NCI-H1694 treated with DMSO at 0.1 percent for 48 hours (cell line): Measurements from ENCODE around the gene ALX4.

Experiments
- DNase-seq: peaks from one replicate; lab custom pipeline; 2025; lab: John Stamatoyannopoulos, UW

Gene ALX4

GRCh38 chr11:44267750-44268613 is 42.0 kb downstream of the ALX4 start:
- no peak for DNase-seq

GRCh38 chr11:44267006-44267749 is 42.8 kb downstream of the ALX4 start:
- no peak for DNase-seq

DNA sequence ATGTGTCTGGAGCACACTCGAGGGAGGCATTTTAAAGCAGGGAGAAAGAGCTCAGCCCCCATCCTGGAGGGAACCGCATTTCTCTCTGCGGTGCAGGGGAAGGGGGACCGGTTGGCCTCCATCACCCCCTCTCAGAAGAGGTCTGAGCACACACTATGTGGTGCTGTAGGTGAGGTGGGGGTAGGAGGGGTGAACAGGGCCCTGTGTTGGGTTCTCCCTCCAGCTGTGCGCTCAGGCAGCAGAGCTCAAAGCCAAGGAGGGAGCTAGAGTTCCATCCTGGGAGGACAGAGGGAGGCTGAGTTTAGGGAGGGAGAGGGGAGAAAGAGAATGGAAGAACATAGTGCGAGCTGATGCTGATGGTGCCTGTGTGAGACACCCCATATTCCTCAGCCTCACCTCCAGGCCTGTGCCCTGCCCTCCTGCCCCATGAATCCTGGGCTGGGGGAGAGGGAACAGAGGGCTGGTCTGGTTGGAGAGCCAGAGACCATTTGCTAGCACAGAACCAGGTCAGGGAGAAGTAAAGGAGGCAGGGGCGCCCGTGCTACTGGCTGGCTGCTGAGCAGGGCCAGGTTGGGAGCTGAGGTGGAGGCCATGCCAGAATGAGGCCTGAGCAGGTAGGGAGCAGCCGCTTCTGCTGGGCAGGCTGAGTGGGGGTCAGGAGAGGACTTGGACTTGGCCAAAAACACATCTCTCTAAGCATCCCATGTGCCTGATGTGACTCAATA is 43.7 kb downstream of the ALX4 start:
- DNase-seq, result no peak

- no peak for DNase-seq
Measured at GRCh38 chr11:44264761-44265160, 45.2 kb downstream of the ALX4 start.

GRCh38 chr11:44264438-44264749 is 45.5 kb downstream of the ALX4 start:
- no peak for DNase-seq

GRCh38 chr11:44263738-44264437 is 46.1 kb downstream of the ALX4 start:
- DNase-seq, result no peak

- no peak for DNase-seq
Measured at GRCh38 chr11:44261800-44262591, 47.9 kb downstream of the ALX4 start.

GRCh38 chr11:44260081-44260480 is 49.9 kb downstream of the ALX4 start:
- no peak for DNase-seq

- DNase-seq, result no peak
Measured at GRCh38 chr11:44258839-44259420, 51.0 kb downstream of the ALX4 start.

- DNase-seq, result no peak
Measured at GRCh38 chr11:44258190-44258489, 51.8 kb downstream of the ALX4 start.

GRCh38 chr11:44257338-44258189 is 52.4 kb downstream of the ALX4 start:
- no peak for DNase-seq

DNA sequence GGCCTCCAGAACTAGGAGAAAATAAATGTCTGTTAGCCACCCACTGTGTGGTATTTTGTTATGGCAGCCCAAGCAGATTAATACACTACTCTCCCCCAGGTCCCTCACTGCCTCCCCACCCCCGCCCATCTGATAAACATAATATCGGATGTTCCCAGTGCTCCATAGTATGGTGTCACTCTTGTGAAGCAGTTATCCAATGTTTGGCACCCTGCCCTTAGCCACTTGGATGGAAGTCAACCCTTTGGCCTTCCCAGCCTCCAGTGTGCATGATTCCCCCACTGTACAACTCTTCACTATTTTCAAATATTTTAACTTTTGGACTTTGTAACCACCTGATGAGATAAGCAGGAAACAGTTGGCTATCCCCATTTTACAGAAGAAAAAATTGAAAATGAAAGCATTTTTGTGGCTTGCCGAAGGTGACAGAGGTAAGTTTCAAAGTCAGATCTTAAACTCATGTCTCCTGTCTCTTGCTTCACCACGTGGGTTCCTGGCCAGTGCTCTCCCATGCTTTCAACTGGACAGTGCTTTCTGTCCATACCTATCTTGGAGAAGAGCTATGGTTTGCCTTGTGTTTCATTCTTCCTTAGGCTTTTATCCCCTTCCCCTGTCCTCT is 53.2 kb downstream of the ALX4 start:
- DNase-seq, result no peak

- DNase-seq, result no peak
Measured at GRCh38 chr11:44255406-44256071, 54.4 kb downstream of the ALX4 start.

GRCh38 chr11:44252999-44253602 is 56.8 kb downstream of the ALX4 start:
- DNase-seq, result no peak

GRCh38 chr11:44250421-44250820 is 59.5 kb downstream of the ALX4 start:
- no peak for DNase-seq

- DNase-seq, result no peak
Measured at GRCh38 chr11:44248109-44248508, 61.8 kb downstream of the ALX4 start.

DNA sequence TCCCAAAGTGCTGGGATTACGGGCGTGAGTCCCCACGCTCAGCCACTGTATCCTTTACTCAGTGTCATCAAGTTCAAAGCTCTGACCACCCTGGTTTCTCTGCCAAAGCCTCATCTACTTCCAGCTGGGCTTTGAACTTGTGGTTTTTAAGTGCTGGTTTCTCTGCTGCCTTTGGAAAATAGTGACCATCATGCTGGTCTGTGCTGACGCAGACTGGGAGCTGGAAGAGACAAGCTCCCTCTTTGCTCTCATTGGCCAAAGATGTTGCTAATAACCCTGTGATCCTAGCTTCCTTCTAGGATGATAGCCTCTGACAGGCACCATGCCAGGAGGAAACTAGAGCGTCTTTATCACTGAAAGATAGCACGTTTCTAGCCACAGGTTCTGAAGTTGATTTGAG is 62.4 kb downstream of the ALX4 start:
- no peak for DNase-seq

DNA sequence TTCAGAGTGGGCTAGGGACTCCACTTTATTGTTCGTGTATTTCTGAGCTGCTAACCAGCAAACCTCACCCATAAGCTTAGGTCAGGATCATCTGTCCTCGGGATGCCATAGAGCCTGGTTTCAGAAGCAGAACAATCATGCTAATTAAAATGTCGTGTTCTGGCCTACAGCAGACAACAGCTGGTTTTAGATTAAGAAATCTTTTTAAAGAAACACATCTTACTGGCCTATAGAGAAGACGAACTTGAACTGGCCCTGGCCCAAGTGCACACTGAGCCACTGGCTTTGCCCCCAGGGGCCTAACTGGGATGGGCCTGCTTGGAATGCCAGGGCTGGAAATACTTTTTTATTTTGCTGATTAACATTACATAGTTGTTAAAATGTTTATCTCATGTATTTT is 63.2 kb downstream of the ALX4 start:
- no peak for DNase-seq
